GM12892 (cell line): ENCODE measurements around the gene RTN4RL2.
A peak's percentile ranks its signal among the peaks of the same experiment; 100 is the strongest.

Experiments used
- DNase-seq: peaks from one replicate; pipeline ENCODE4 v3.0.0; 2011; ENCODE audit not compliant: insufficient read length
- FAIRE-seq: peaks from 2 replicates; lab custom pipeline; 2011; peaks lifted over from hg19 to GRCh38; lab: Jason Lieb, UNC
- POLR2A ChIP-seq: IDR thresholded peaks from 2 replicates; pipeline ENCODE4 v1.6.1; 2011; ENCODE audit warnings: low read depth, low read length, control low read depth
- POLR2AphosphoS5 ChIP-seq: IDR thresholded peaks from 2 replicates; pipeline ENCODE4 v1.6.1; 2011; ENCODE audit warnings: low read depth, low read length, control low read depth
- TAF1 ChIP-seq: IDR thresholded peaks from 2 replicates; pipeline ENCODE4 v1.6.1; 2011; ENCODE audit warnings: low read depth, mild to moderate bottlenecking, control low read depth, low read length, borderline replicate concordance

The RTN4RL2 gene

GRCh38 chr11:57490456-57491248 is 30.3 kb downstream of the RTN4RL2 start:
- DNase-seq (no peak), FAIRE-seq (no peak)
- TF ChIP-seq TAF1 = no peak
- no peak for TF ChIP-seq POLR2A
- no peak for TF ChIP-seq POLR2AphosphoS5

GRCh38 chr11:57491371-57492061 is 31.2 kb downstream of the RTN4RL2 start:
- FAIRE-seq = peak; percentile 36
- TF ChIP-seq POLR2AphosphoS5 (no peak), POLR2A (no peak), TAF1 (no peak)
- DNase-seq = peak; percentile 50

- FAIRE-seq = peak; percentile 79
- TF ChIP-seq POLR2AphosphoS5 = no peak
- no peak for TF ChIP-seq TAF1
- no peak for TF ChIP-seq POLR2A
- DNase-seq = peak; percentile 72
These were observed 33.5 kb downstream of the RTN4RL2 start for GRCh38 chr11:57493507-57494503.

GRCh38 chr11:57496109-57496820 is 35.9 kb downstream of the RTN4RL2 start:
- FAIRE-seq (no peak), DNase-seq (no peak)
- TF ChIP-seq POLR2A = no peak
- TF ChIP-seq POLR2AphosphoS5 = no peak
- TF ChIP-seq TAF1 = no peak

GRCh38 chr11:57497303-57498247 is 37.2 kb downstream of the RTN4RL2 start:
- DNase-seq (no peak), FAIRE-seq (no peak)
- no peak for TF ChIP-seq TAF1
- no peak for TF ChIP-seq POLR2AphosphoS5
- TF ChIP-seq POLR2A = no peak

- FAIRE-seq (no peak), DNase-seq (no peak)
- no peak for TF ChIP-seq POLR2A
- TF ChIP-seq TAF1 = no peak
These were observed 38.2 kb downstream of the RTN4RL2 start for GRCh38 chr11:57498540-57498939.

- no peak for TF ChIP-seq TAF1
- no peak for TF ChIP-seq POLR2A
- TF ChIP-seq POLR2AphosphoS5 = no peak
- no peak for FAIRE-seq
- peak; percentile 82 for DNase-seq
These were observed 39.2 kb downstream of the RTN4RL2 start for GRCh38 chr11:57499413-57499982.

GRCh38 chr11:57499983-57500461 is 39.7 kb downstream of the RTN4RL2 start:
- no peak for TF ChIP-seq POLR2AphosphoS5
- no peak for TF ChIP-seq TAF1
- TF ChIP-seq POLR2A = no peak
- no peak for FAIRE-seq
- DNase-seq = no peak

GRCh38 chr11:57500515-57500914 is 40.2 kb downstream of the RTN4RL2 start:
- DNase-seq = no peak
- TF ChIP-seq POLR2AphosphoS5 = no peak
- no peak for TF ChIP-seq TAF1
- no peak for TF ChIP-seq POLR2A

More at GRCh38 chr11:57500515-57500914, 40.2 kb downstream of the RTN4RL2 start:
- no peak for FAIRE-seq
